Heart left ventricle (tissue), 16 donors: ENCODE measurements around the gene PTPRN2. TPM values are rescaled to one million over a fixed set of nuclear protein-coding genes. Genes with fewer than 3 reads are reported as not detected.

Experiments used
- ATAC-seq, 4 donors: fragments of 200-7000 bp; cut with Tn5 transposase; one replicate each; pipeline ENCODE4 v1.9.1; 2020 to 2022; ENCODE audit warnings: moderate library complexity in 4 of 4, mild to moderate bottlenecking in 3 of 4, moderate number of reproducible peaks in 1 of 4
- DNase-seq, 5 donors: peaks; one replicate each; pipeline ENCODE4 v3.0.0-alpha.2; 2020
- H3K27ac ChIP-seq, 12 donors: fragments of 200-600 bp; sonication (generic) in 4 of 12; one replicate each; pipeline versions ENCODE4 v1.5.0 to v1.8.0; 2016 to 2022; ENCODE audit warnings: mild to moderate bottlenecking in 2 of 12
- H3K27me3 ChIP-seq, 9 donors: fragments of 200-600 bp; sonication (generic) in 2 of 9; one replicate each; pipeline versions ENCODE4 v1.5.1 to v1.8.0; 2016 to 2022; ENCODE audit warnings: mild to moderate bottlenecking in 3 of 9
- H3K36me3 ChIP-seq, 9 donors: fragments of 200-600 bp; sonication (generic) in 2 of 9; one replicate each; pipeline versions ENCODE4 v1.5.0 to v1.8.0; 2018 to 2022; ENCODE audit warnings: mild to moderate bottlenecking in 2 of 9
- H3K4me1 ChIP-seq, 12 donors: fragments of 200-600 bp; sonication (generic) in 4 of 12; one replicate each; pipeline versions ENCODE4 v1.5.0 to v1.8.0; 2016 to 2022; ENCODE audit warnings: mild to moderate bottlenecking in 3 of 12
- H3K4me3 ChIP-seq, 12 donors: fragments of 200-600 bp; sonication (generic) in 4 of 12; one replicate each; pipeline versions ENCODE4 v1.5.0 to v1.8.0; 2017 to 2022; ENCODE audit warnings: mild to moderate bottlenecking in 9 of 12, moderate library complexity in 4 of 12
- H3K9me3 ChIP-seq, 12 donors: fragments of 200-600 bp; sonication (generic) in 4 of 12; one replicate each; pipeline versions ENCODE4 v1.5.0 to v1.8.0; 2016 to 2022; ENCODE audit warnings: mild to moderate bottlenecking in 1 of 12
- POLR2A ChIP-seq, 2 donors: fragments of 450-650 bp; IDR thresholded peaks; one replicate each; pipeline ENCODE4 v1.6.1; 2017; ENCODE audit warnings: antibody characterized with exemption in 2 of 2, mild to moderate bottlenecking in 2 of 2, moderate library complexity in 2 of 2
- WGBS, 4 donors: extraction: QIAGEN DNeasy Blood & Tissue Kit in 2 of 4; methylation state at CpG; one replicate each; pipeline versions ENCODE4 v1.1.5 to v1.1.7; 2013 to 2018; 5-methylcytosine and 5-hydroxymethylcytosine counted together
- intact Hi-C, 10 donors: fragments of 100-400 bp; cut with DNase I; formaldehyde crosslinking; loops; one replicate each; pipeline versions ENCODE4 v1.11.1 to v1.14.2; 2022
- polyA plus RNA-seq, 2 donors: library from polyadenylated mRNA; stranded (reverse); fragments of 200-250 nt; gene quantifications; one replicate each; pipeline ENCODE4 v1.2.3, GENCODE V29; 2013
- total RNA-seq, 9 donors: library from RNA; depleted of rRNA in 2 of 9; stranded (reverse); fragments of >200 nt in 2 of 9; fragmentation: NEBNext Ultra II Directional in 3 of 9; extraction: Animal tissue kit (Norgen Biotek cat#: 25700) in 3 of 9; gene quantifications; one replicate each; pipeline versions ENCODE4 v1.1.0 to v1.2.4, GENCODE V29; 2016 to 2023
- TF ChIP-seq, protein P1 (sequence below), 12 donors: fragments of 200-600 bp; sonication (generic) in 4 of 12; IDR thresholded peaks; one replicate each; pipeline versions ENCODE4 v1.5.0 to v1.8.0; 2018 to 2022; ENCODE audit warnings: antibody characterized with exemption in 12 of 12, mild to moderate bottlenecking in 5 of 12
- donor health status: ischemic (EF 13 %, LVEDD 7.1; RV severe dilation, severe dysfunction).
- donor health status: healthy with polysubstance abuse.
- donor health status: DM: no; HTN: yes; CAD: no.
- donor health status: DM: no; HTN: no; CAD: no.
- donor health status: ischemic (EF 25% LVEDD 6.9; RV normal size, moderate dysfunction).
- donor health status: ischemic (EF 25% LVEDD 5.7; RV mildly dilated, moderate dysfunction).
- donor health status: healthy.
- donor health status: DM: yes; HTN: yes; CAD: no.
- donor health status: ischemic (EF 35%, LVEDD 5.7; RV mildly dilated, moderate dysfunction).
- donor health status: nonischemic (EF 11% LVEDD 7.7; RV severe dilation, severe dysfunction).
- donor health status: DM: yes; HTN: yes; CAD: no.
- donor health status: PGD.
- donor health status: ischemic (EF 29% LVEDD 5.4; RV normal size, mild dysfunction).
- donor health status: nonischemic (EF 23%, LVEDD 6.1; RV moderate dilation, normal function).

Gene PTPRN2
- total and polyA plus RNA-seq, 11 donors: 0.61 to 2.3 (median 1.3) TPM

DNA sequence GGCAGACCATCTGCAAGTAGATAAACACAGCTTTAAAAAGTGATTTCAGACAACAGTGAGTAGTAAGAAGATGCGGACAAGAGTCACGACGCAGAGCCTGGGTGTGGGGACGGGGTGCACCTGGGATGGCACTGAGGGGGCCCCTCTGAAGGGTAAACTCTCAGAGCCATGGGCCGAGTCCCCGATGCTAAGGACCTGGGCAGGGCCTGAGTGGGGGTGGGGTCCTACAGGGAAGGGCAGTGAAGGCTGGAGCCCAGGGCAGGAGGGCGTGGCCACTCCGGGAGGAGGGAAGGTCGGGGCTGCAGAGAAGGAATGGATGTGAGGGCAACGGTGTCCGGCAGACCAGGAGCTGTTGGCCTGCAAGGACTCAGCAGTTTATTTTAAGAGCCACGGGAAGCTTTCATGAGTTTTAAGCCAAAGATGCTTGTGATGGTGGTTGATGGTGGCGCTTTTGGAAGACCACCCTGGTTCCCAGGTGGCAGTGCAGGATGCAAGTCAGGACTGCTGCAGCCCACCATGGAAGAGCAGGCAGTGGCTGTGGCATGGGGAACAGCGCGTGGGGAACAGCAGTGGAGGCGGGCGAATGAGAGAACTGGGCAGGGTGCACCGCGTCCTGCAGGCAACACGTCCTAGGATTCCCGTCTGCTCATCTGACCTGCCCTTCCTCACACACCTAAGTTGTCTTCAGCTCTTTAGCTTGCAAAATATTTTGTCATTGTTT is 954.0 kb downstream of the PTPRN2 start:
- no peaks in the 10 kb centered on the region for H3K36me3 ChIP-seq
- intact Hi-C loops: no loop called here
- DNase-seq (no peak), ATAC-seq (no peak)
- WGBS, 4 donors: 75 to 84% (median 77%) methylated on average over 21 of the region's 21 CpGs
- no peak overlapping the region for H3K27ac ChIP-seq
- no peak for TF ChIP-seq POLR2A (IDR thresholded peaks at IDR 0.05)
- TF ChIP-seq, protein P1, sequence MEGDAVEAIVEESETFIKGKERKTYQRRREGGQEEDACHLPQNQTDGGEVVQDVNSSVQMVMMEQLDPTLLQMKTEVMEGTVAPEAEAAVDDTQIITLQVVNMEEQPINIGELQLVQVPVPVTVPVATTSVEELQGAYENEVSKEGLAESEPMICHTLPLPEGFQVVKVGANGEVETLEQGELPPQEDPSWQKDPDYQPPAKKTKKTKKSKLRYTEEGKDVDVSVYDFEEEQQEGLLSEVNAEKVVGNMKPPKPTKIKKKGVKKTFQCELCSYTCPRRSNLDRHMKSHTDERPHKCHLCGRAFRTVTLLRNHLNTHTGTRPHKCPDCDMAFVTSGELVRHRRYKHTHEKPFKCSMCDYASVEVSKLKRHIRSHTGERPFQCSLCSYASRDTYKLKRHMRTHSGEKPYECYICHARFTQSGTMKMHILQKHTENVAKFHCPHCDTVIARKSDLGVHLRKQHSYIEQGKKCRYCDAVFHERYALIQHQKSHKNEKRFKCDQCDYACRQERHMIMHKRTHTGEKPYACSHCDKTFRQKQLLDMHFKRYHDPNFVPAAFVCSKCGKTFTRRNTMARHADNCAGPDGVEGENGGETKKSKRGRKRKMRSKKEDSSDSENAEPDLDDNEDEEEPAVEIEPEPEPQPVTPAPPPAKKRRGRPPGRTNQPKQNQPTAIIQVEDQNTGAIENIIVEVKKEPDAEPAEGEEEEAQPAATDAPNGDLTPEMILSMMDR (IDR thresholded peaks at IDR 0.05): no peak
- peaks cover 0 to 6% (median 0%) of the 10 kb centered on the region in 9 donors for H3K27me3 ChIP-seq
- no peaks in the 10 kb centered on the region for H3K9me3 ChIP-seq
- H3K4me3 ChIP-seq: no peak overlapping the region
- no peaks in the 10 kb centered on the region for H3K4me1 ChIP-seq

- TF ChIP-seq, protein P1 (IDR thresholded peaks at IDR 0.05): no peak
- TF ChIP-seq POLR2A (IDR thresholded peaks at IDR 0.05): no peak
- intact Hi-C loops: no loop called here
- Histone ChIP-seq H3K4me1 (no peaks in the 10 kb centered on the region), H3K36me3 (no peaks in the 10 kb centered on the region), H3K27ac (no peak overlapping the region), H3K4me3 (no peak overlapping the region), H3K9me3 (no peaks in the 10 kb centered on the region), H3K27me3 (peaks cover 0 to 6% (median 0%) of the 10 kb centered on the region in 9 donors)
- ATAC-seq (no peak), DNase-seq (peak in 1 of 5 donors; percentile 42)
- whole genome bisulfite sequencing, 4 donors: 84 to 89% (median 87%) methylated on average over 16 of the region's 16 CpGs
Measured at GRCh38 chr7:157630301-157630853, 957.2 kb downstream of the PTPRN2 start.

- intact Hi-C loops: no loop called here
- no peak for TF ChIP-seq POLR2A (IDR thresholded peaks at IDR 0.05)
- TF ChIP-seq, protein P1 (IDR thresholded peaks at IDR 0.05): no peak
- Histone ChIP-seq H3K4me1 (no peaks in the 10 kb centered on the region), H3K27me3 (peaks cover 0 to 4% (median 0%) of the 10 kb centered on the region in 9 donors), H3K27ac (no peak overlapping the region), H3K9me3 (no peaks in the 10 kb centered on the region), H3K36me3 (no peaks in the 10 kb centered on the region), H3K4me3 (no peak overlapping the region)
- DNase-seq (peak in 1 of 5 donors; percentile 38), ATAC-seq (no peak)
- WGBS, 4 donors: 83 to 99% (median 89%) methylated on average over 10 to 12 of the region's 12 CpGs
Measured at GRCh38 chr7:157628456-157628855, 959.2 kb downstream of the PTPRN2 start.

DNA sequence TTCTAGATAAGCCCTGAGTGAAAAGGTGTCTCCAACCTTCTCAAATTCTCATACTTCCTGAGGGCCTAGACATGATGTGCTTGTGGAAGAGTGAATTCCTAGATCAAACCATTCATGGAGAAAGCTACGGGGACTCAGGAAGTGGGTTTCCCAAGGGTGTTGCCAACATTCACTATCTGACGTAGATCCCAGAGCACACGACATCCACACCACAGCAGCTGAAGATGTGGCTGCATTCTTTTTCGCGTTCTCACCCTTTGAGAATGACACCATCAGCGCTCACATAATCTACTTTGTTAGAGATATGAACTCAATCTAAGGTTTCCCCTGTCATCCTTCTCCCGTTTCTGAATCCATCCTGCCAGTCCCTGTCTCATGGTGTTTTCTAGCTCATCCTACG is 960.0 kb downstream of the PTPRN2 start:
- H3K4me1 ChIP-seq: no peaks in the 10 kb centered on the region
- ATAC-seq: no peak
- TF ChIP-seq, protein P1 (IDR thresholded peaks at IDR 0.05): no peak
- no peak for TF ChIP-seq POLR2A (IDR thresholded peaks at IDR 0.05)
- H3K36me3 ChIP-seq: no peaks in the 10 kb centered on the region
- H3K4me3 ChIP-seq: no peak overlapping the region
- no peaks in the 10 kb centered on the region for H3K9me3 ChIP-seq
- WGBS, 4 donors: 57 to 59% (median 57%) methylated on average over 8 of the region's 8 CpGs
- peaks cover 0 to 2% (median 0%) of the 10 kb centered on the region in 9 donors for H3K27me3 ChIP-seq
- H3K27ac ChIP-seq: no peak overlapping the region
- no peak for DNase-seq
- intact Hi-C loops: no loop called here
